HG02840 (cell line): Measurements from ENCODE around the gene ALPP.
"Not testable (repeated sequence)": the region's sequence is repeated elsewhere in the genome, so short reads cannot be mapped to it uniquely, and the experiment has no call there.

Source experiments
- ATAC-seq: cut with Tn5 transposase; IDR thresholded peaks from one replicate; pipeline ENCODE4 v1.9.1; 2021; ENCODE audit warnings: mild to moderate bottlenecking, moderate library complexity, moderate number of reproducible peaks; ENCODE audit not compliant: unreplicated experiment, low FRiP score

ALPP gene

DNA sequence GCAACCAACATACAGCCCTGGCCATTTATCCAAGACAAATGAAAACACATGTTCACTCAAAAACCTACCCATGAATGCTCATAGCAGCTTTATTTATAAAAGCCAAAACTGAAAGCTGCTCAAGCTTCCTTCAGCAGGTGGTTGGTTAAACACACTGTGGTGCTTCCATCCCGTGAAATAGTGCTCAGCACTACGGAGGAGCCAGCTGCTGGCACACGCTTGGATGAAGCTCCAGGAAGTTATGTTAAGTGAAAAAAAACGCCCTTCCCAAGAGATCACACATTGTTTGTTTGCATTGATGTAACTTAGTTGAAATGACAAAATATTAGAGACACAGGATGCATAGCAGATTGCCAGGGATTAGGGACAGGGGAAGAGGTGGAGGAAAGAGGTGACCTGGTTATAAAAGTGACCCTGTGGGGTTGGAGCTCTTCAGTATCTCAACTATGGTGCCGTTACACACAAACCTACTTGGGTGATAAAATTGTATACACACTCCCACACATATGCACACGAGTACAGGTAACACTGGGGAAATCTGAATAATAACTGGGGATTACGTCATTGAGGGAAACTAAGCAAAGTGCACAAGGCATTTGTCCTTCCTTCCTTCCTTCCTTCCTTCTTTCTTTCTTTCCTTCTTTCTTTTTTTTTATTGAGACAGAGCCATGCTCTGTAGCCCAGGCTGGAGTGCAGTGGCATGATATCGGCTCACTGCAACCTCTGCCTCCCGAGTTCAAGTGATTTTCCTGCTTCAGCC, 21.9 kb downstream of the ALPP start:
- ATAC-seq = no peak

DNA sequence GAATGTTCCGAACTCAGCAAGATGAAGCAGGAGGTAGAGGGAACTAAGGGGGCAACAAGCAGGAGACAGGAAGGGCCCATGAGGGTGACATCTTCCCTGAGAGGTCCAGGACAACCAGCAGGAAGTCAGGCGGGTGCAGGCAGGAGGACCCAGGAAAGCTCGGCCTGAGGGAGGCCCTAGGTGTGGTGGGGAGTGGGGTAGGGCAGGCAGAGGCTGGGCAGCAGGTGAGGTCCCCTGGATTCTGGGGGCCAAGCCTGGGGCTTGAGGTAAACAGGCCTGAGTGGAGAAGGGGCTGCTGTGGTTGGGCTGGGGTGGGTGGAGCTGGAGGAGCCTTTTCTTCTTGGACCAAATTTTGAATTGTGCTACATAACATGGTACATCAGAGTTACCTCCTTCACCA, 24.0 kb downstream of the ALPP start:
- no peak for ATAC-seq

DNA sequence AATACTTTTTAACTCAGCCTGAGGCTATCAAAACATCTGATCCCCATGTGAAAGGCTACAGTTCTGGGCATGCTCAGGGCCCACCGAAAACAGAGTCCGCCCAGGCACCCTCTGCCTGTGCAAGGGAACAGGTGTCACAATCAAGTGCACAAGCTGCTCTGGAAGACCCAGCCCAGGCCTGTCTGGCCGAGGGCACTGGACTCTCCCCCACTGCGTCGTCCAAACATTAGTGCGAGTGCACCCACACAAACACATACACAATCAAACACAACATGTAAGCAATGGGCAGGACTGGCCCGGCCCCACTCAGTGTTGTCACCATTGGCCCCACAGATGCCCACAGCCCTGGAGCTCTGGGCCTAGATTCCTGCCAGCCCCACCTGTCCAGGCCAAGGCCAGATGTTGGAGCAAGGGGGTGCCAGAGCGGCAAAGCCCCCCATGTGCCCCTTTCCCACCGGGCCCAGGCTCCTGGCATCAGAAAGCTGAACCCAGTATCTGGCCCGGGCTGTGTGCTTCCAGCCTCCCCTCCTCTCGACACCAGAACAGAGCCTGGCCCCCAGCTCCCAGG, 27.5 kb downstream of the ALPP start:
- no peak for ATAC-seq

DNA sequence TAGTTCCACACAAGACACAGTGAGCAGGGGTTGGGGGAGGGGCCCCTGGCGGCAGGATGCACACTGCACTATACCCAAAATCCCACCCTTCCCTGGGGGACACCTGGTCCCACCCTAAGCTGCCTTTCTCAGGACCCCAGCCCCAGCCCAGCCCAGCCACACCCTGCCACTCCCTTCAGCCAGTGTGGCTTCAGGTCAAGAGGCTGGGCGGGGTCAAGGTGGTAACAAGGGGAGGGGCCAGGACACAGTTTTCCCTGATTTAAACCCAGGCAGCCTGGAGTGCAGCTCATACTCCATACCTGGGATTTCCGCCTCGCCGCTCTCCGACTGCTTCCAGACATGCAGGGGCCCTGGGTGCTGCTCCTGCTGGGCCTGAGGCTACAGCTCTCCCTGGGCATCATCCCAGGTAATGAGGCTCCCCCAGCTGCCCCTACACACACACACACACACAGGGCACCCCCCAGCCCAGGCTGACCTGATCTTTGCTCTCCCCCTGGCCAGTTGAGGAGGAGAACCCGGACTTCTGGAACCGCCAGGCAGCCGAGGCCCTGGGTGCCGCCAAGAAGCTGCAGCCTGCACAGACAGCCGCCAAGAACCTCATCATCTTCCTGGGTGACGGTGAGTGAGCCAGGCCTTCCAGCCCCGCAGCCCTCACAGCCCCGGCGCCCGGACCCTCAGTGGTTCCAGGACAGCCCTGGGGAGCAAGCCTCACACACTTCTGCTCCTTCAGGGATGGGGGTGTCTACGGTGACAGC, 28.2 kb downstream of the ALPP start, which contains the start of gene ALPG:
TSS of gene ALPG (plus strand) at position 289 of the 755 bp plus-strand sequence. CDS start at position 340, 51 bp downstream.
- ATAC-seq = no peak

DNA sequence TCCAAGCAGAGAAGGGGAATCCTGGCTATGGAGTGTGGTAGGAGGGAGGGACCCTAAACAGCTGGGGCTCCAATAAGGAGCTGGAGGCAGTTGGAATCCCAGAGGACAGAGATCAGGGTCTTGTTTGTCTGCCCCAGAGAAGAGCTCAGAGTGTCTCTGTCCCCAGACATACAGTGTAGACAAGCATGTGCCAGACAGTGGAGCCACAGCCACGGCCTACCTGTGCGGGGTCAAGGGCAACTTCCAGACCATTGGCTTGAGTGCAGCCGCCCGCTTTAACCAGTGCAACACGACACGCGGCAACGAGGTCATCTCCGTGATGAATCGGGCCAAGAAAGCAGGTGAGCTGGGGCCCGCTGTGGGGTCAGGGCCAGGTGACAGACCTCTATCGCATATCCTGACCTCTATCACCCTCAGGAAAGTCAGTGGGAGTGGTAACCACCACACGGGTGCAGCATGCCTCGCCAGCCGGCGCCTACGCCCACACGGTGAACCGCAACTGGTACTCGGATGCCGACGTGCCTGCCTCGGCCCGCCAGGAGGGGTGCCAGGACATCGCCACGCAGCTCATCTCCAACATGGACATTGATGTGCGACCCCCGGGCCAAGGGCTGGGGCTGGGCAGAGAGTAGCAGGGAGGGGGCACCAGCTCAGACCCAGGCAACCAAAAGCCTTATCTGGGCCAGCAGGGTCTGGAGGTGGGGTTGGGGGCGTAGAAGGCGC, 29.0 kb downstream of the ALPP start:
- not testable (repeated sequence) for ATAC-seq

DNA sequence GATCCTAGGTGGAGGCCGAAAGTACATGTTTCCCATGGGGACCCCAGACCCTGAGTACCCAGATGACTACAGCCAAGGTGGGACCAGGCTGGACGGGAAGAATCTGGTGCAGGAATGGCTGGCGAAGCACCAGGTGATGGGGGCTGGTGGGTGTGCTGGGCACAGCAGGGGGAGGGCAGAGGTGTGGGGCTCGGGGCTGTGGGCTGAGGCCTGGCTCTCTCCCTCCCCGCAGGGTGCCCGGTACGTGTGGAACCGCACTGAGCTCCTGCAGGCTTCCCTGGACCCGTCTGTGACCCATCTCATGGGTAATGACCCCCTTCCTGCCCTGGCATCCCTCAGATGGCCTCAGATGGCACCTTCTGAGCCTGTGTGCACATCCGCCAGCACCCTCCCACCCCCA, 29.7 kb downstream of the ALPP start:
- ATAC-seq = not testable (repeated sequence)

DNA sequence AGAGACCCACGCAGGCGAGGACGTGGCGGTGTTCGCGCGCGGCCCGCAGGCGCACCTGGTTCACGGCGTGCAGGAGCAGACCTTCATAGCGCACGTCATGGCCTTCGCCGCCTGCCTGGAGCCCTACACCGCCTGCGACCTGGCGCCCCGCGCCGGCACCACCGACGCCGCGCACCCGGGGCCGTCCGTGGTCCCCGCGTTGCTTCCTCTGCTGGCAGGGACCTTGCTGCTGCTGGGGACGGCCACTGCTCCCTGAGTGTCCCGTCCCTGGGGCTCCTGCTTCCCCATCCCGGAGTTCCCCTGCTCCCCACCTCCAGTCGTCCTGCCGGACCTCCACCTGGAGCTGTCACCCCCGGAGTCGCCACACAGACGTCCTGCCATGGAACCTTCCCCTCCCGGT, 31.1 kb downstream of the ALPP start:
- not testable (repeated sequence) for ATAC-seq

DNA sequence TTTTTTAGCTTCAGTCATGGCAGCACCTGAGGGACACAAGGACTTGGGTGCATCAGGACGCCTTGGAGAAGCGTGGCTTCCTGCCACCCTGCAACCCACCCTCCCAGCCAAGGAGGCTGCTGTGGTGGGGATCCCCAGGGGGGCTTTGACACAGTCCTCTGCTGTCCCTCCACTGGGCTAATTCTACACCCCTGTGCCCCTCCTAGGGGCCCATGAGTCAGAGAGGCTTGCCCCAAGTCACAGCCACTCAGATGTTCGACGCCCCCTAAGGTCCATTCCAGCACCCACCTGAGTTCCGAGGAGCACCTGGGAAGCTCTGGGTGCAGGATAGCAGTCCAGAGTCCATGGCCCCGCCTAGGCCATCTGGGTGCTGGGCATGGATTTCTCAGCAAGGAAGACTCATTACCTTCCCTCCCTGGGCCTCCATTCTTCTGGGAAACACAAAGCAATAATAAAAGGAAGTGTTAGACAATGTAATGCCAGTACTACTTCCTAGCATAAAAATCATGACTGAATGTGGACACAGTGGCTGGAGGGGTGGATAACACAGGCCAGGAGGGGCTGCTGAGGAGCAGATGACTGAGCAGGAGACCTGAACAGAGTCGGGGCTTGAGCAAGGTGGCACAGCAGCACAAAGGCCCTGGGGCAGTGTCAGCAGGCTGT, 31.8 kb downstream of the ALPP start:
- ATAC-seq = no peak

DNA sequence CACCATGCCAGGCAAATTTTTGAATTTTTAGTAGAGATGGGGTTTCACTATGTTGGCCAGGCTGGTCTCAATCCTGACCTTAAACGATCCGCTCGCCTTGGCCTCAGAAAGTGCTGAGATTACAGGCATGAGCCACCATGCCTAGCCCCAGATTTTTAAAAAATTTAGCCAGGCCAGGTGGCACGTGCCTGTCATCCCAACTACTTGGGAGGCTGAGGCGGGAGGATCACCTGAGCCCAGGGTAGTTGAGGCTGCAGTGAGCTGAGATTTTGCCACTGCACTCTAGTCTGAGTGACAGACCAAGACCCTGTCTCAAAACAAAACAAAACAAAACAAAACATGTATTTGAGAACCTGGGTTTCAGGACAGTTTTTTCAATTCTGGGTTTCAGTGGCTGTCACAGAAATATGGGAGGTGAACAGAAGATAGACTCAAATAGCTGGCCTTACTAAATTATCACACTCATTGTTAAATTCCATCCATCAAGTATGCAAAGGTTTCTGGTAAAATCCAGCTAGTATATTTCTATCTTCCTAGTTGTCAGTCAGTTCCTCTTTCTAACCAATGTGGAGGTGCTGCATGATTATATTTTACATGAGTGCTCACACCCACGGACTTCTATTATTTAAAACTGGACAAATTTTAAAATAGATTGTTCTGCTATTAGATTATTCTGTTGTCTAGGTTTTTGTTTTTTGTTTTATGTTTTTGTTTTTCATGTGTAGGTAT, 33.5 kb downstream of the ALPP start:
- ATAC-seq = no peak

DNA sequence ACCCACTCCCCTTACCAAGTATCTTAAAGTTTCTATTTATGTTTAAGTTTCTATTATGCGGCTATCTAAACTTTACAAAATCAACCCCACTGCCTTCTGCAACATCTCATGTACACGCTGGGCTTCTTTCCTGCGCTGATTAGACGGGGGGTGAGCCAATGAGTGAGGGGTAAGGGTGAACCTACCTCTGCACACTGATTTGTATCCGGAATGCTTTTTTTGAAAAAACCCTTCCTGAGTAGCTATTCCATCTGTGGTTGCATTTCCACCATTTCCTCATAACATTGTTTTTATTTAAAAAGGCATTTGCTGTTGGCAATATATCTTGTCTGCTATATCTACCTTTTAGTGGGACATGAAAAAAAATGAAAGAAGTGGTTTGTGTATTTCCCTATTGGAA, 34.4 kb downstream of the ALPP start:
- no peak for ATAC-seq

DNA sequence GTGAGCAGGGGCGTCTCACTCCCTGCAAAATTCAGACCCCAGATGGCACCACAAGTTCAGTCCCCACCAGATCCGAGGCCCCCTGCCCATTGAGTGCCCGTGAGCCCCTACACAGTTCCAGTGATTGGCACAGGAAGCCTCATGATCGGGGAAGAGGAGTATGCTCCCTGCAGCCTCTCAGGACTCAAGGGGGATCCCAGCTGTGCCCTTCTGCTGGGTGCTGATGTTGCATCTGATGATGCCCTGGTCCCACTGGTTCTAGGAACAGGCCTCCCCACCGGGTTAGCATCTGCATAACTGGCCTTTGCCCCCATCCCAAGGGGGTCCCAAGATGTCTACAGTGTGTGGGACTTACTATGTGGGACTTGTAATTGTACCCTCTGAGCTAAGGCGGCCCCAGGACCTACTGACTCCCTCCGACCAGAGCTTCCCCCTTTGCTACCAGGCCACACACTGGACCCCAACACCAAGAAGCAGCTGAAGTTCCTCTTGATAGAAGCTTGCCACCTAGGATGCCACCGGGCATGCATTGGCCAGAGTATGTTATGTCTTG, 36.7 kb downstream of the ALPP start:
- no peak for ATAC-seq

DNA sequence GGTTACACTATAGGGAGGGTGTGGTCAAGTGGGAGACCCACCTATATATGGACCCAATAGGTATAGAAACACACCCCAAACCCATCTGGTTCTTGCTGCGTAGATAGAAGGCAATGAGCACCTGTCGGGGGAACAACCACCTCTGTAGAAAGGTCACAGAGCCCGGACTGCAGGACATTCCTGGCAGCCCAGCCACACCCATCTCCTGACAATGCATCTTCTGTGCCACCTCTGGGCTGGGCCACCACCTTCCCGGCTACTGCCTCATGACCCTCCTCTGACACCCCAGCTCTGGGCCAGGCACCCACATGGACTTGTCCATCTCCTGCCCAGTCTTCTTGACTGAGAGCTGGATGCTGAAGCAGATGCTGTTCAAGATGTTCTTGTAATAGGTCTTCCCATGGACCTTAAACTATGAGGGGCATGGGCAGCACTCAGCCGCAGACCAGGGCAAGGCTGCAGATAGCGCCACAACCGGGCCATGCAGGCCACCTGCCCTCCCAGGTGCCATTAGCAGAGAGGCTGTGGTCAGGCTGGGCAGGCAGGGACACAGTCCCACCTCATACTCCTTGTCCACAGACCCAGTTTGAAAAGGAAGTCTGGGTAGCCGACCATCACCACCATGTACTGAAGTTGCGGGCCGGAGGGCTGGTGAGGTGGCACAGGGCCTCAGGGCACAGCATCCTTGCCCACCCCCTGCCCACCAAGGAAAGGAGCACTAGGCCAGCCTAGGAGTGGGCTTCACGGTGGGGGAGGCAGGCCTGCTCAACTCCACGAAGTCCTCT, 37.4 kb downstream of the ALPP start:
- ATAC-seq = no peak

DNA sequence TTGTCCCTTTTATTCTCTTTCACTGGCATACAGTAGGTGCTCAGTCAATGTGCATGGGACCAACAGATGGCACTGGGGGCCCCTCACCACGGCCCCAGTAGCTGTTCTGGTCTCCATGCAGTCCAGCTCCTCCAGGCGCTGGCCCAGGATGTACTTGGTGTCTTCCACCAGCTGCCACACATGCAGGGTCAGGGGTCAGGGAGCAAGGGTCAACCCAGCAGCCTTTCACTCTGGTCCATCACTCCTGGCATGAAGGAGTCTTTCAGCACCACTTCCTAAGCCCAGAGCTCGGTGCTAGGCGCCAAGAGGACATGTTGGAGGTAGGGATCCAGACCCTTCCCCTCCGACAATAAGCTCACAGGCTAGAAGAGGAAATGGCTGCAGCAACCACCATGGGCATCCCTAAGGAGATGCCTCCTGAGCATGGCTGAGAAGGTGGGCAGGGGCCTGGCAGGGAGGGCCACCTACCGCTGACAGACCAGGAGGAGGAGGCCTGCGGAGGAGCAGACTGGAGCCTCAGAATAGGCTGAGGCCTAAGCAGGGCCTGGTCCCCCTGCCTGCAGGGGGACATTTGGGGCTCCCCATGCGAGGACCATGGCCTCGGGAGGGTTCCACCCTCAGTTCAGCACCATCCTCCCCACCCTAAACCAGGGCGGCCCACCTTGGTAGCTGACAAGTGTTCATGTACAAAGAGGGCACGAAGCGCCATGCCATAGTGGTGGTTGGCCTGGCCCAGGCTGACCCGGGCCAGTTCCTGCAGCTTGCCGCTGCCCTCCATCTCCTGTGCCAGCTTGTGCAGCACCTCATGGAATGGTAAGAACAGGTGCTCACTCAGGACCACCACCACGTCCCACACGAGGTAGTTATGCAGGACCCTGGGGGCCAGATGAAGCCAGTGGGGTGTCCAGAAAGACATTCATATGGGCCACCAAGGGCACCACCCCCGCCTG, 38.2 kb downstream of the ALPP start:
- no peak for ATAC-seq

DNA sequence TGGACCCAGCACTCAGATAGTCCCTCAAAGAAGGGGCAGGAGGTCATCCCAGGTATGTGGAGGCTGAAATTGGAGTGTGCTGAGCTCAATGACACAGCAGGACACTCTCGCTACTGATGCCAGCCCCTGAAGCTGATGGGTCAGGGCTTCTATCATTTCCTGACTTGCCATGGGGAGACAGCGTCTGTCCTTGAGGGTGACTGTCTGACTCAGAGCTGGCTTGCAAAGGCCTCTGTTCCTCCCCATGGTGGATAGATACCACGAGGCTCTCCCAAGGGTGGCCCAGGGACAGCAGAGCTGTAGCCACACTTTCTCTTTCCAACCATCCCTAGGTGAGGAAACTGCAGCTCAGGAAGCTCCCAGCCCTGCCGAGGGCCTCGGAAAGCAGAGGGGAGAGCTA, 38.9 kb downstream of the ALPP start:
- no peak for ATAC-seq

DNA sequence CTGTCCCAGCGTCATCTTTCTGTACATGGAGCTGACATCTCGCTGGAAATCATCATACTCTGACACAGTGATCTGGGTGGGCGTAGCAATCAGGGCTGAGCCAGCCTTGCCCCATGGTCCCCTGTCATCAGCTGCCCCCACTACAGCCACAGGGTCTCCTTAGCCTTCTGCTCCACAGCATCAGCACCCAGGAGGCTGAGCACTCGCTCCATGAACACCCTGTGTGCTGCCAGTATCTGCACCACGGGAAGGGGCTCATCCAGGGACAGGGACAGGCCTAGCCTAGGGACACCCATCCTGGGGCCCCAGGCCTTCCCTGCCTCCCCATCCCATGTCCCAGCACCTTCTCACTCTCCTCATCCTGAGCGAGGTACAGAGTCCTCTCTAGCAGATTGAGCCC, 39.5 kb downstream of the ALPP start:
- ATAC-seq = no peak

DNA sequence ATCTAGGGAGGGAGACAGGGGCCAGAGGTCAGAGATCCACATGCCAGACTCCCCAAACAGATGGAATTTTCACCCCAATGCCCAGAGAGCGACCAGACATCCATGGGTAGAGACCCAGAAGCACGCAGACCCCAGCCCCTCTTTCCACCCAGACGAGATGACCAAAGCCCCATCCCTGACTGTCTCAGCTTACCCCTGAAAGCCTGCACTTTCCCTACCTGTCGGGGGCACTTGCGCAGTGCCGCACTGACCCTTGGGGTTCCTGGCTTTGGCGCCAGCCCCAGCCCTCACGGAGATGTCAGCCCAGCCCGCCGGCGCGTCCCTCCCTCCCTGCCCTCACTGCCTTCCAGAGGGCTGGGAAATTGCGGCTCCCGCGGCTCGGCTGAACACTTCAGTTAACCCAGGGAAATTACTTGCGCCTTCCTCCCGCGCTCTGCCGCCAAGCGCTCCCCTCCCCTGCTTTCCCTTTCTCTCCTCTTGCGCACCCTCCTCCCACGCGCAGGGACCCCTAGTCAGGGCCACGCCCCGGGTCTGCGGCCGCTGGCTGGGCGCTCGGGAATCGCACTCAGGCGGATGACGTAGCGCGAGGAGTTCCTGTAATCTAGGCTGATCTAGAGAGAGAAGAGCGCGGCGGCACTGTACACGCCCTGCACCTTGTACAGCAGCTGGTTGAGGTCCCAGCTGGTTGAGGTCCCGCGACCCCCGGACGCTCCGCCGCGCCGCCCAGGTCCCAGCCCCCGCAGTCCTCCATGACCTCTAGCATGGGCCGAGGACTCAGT, 40.1 kb downstream of the ALPP start:
- no peak for ATAC-seq
